ENCODE results near the gene IL16.
"Not testable (repeated sequence)": the region's sequence is repeated elsewhere in the genome, so short reads cannot be mapped to it uniquely, and the experiment has no call there.

GRCh38 chr15:81348691-81349090 is 152.0 kb downstream of the IL16 start:
- TF ChIP-seq CTCF (conservative IDR thresholded peaks at IDR 0.05; ENCODE audit: low read length); EZH2phosphoT487 (IDR thresholded peaks at IDR 0.05; ENCODE audit: borderline replicate concordance, low read depth, low read length): not testable (repeated sequence)

Data from OCI-LY7 (cell line).